ENCODE data around the gene ANO4. TPM values are rescaled to one million over a fixed set of nuclear protein-coding genes. Genes with fewer than 3 reads are reported as not detected.

ANO4 gene
- total RNA-seq, 3 donors from 2014 or later (not counting 1 experiment from before 2014, with no cell fraction given) = not detected

- intact Hi-C loops (cut with micrococcal nuclease) = no loop called here
- Histone ChIP-seq H3K4me1 (ENCODE audit: control insufficient read depth, insufficient read depth, low read length) (no peaks in the 10 kb centered on the region), H3K27ac (ENCODE audit: low read length) (no peak overlapping the region), H3K4me3 (ENCODE audit: low read length) (no peak overlapping the region), H3K9me3 (ENCODE audit: control insufficient read depth, insufficient read depth, low read length) (no peaks in the 10 kb centered on the region), H3K27me3 (ENCODE audit: control insufficient read depth, insufficient read depth, low read length) (no peaks in the 10 kb centered on the region), H3K36me3 (ENCODE audit: control insufficient read depth, insufficient read depth, low read length) (no peaks in the 10 kb centered on the region)
- H3K9me3 Mint-ChIP-seq = peaks cover 3 to 9% of the 10 kb centered on the region in 2 donors
- no peak overlapping the region for H3K4me3 Mint-ChIP-seq
- no peaks in the 10 kb centered on the region for H3K36me3 Mint-ChIP-seq
- H3K4me1 Mint-ChIP-seq = no peaks in the 10 kb centered on the region
- 83% methylated on average over 5 of the region's 5 CpGs for WGBS (ENCODE audit: insufficient coverage)
- ATAC-seq = no peak
- no peak for TF ChIP-seq CTCF (IDR thresholded peaks at IDR 0.05)
- no peak for DNase-seq
- H3K27me3 Mint-ChIP-seq (ENCODE audit: low read depth in 2 of 2) = peaks cover 0 to 6% of the 10 kb centered on the region in 2 donors
- no peak overlapping the region for H3K27ac Mint-ChIP-seq
These were observed 372.3 kb downstream of the ANO4 start for GRCh38 chr12:101166866-101167265.

DNA sequence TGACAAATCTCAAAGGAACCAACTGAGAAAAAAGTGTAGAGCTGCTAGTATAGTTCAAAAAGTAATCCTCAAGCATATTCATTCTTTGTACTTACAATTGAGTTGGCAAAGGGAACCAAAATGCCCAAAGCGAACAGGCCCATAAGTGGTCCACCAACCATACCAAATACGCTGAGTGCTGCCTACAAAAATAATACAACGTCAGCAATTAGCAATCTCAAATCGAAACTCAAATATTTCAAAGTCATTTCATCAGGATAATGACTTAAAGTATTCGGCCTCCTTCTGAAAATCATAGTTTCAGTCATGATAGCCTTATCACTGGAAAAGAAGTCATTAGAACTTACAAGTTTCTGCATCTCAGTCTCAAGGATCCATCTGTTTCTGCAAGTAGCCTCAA, 373.4 kb downstream of the ANO4 start:
- TF ChIP-seq CTCF (IDR thresholded peaks at IDR 0.05) = no peak
- WGBS (ENCODE audit: insufficient coverage) = 94% methylated on average over 5 of the region's 5 CpGs
- intact Hi-C loops (cut with micrococcal nuclease) = no loop called here

GRCh38 chr12:101172316-101172715, 377.7 kb downstream of the ANO4 start:
- intact Hi-C loops (cut with micrococcal nuclease) = no loop called here
- H3K27ac ChIP-seq (ENCODE audit: low read length) = no peak overlapping the region
- H3K4me1 ChIP-seq (ENCODE audit: control insufficient read depth, insufficient read depth, low read length) = no peaks in the 10 kb centered on the region
- H3K4me3 ChIP-seq (ENCODE audit: low read length) = no peak overlapping the region
- Mint-ChIP-seq H3K4me1 (no peaks in the 10 kb centered on the region), H3K4me3 (no peak overlapping the region), H3K9me3 (peaks cover 5 to 10% of the 10 kb centered on the region in 2 donors), H3K36me3 (peaks cover 8% of the 10 kb centered on the region), H3K27me3 (ENCODE audit: low read depth in 2 of 2) (peaks cover 2 to 7% of the 10 kb centered on the region in 2 donors), H3K27ac (no peak overlapping the region)
- no peaks in the 10 kb centered on the region for H3K36me3 ChIP-seq (ENCODE audit: control insufficient read depth, insufficient read depth, low read length)
- H3K9me3 ChIP-seq (ENCODE audit: control insufficient read depth, insufficient read depth, low read length) = no peaks in the 10 kb centered on the region
- 38% methylated on average over 5 of the region's 5 CpGs for WGBS (ENCODE audit: insufficient coverage)
- H3K27me3 ChIP-seq (ENCODE audit: control insufficient read depth, insufficient read depth, low read length) = no peaks in the 10 kb centered on the region
- no peak for TF ChIP-seq CTCF (IDR thresholded peaks at IDR 0.05)
- ATAC-seq (no peak), DNase-seq (no peak)

More for the DNA sequence above, 373.4 kb downstream of the ANO4 start:
- H3K36me3 ChIP-seq (ENCODE audit: control insufficient read depth, insufficient read depth, low read length) = no peaks in the 10 kb centered on the region
- Mint-ChIP-seq H3K4me3 (no peak overlapping the region), H3K9me3 (peaks cover 3 to 4% of the 10 kb centered on the region in 2 donors), H3K27me3 (ENCODE audit: low read depth in 2 of 2) (peaks cover 0 to 6% of the 10 kb centered on the region in 2 donors), H3K4me1 (no peaks in the 10 kb centered on the region), H3K36me3 (no peaks in the 10 kb centered on the region), H3K27ac (no peak overlapping the region)
- ATAC-seq (no peak), DNase-seq (no peak)
- H3K27ac ChIP-seq (ENCODE audit: low read length) = no peak overlapping the region
- H3K4me1 ChIP-seq (ENCODE audit: control insufficient read depth, insufficient read depth, low read length) = no peaks in the 10 kb centered on the region
- no peaks in the 10 kb centered on the region for H3K27me3 ChIP-seq (ENCODE audit: control insufficient read depth, insufficient read depth, low read length)
- no peak overlapping the region for H3K4me3 ChIP-seq (ENCODE audit: low read length)
- no peaks in the 10 kb centered on the region for H3K9me3 ChIP-seq (ENCODE audit: control insufficient read depth, insufficient read depth, low read length)

DNA sequence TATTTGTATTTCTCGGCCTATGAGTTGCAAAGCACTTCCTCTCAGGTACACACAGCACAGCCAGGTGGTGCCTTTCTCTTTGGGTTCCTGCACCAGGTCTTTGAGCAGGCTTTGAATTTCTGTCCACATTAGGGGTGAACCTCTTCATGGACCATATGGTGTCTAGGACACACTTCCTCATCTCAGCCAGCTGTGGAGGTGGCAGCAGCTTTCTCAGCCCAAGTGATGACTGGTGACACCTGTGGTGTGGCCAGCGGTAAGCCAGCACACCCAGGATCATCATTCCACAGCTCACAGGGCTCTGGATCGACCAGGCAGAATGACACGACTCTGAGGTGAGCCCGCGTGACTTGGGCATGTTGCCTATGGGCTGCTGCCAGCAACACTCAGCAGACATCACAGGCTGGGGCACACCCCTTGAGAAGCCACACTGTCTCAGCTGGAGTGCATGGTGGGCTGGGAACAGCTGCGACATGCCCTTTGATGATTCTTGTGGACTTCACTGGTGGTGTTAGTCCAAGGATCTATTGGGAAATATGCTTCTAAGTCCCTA, 378.7 kb downstream of the ANO4 start:
- H3K4me1 Mint-ChIP-seq = no peaks in the 10 kb centered on the region
- Histone ChIP-seq H3K27ac (ENCODE audit: low read length) (no peak overlapping the region), H3K4me3 (ENCODE audit: low read length) (no peak overlapping the region), H3K36me3 (ENCODE audit: control insufficient read depth, insufficient read depth, low read length) (no peaks in the 10 kb centered on the region), H3K9me3 (ENCODE audit: control insufficient read depth, insufficient read depth, low read length) (no peaks in the 10 kb centered on the region), H3K4me1 (ENCODE audit: control insufficient read depth, insufficient read depth, low read length) (no peaks in the 10 kb centered on the region), H3K27me3 (ENCODE audit: control insufficient read depth, insufficient read depth, low read length) (no peaks in the 10 kb centered on the region)
- intact Hi-C loops (cut with micrococcal nuclease) = no loop called here
- ATAC-seq (no peak), DNase-seq (no peak)
- TF ChIP-seq CTCF (IDR thresholded peaks at IDR 0.05) = no peak
- WGBS (ENCODE audit: insufficient coverage) = 88% methylated on average over 7 of the region's 7 CpGs
- H3K4me3 Mint-ChIP-seq = no peak overlapping the region
- peaks cover 5 to 10% of the 10 kb centered on the region in 2 donors for H3K9me3 Mint-ChIP-seq
- peaks cover 8% of the 10 kb centered on the region for H3K36me3 Mint-ChIP-seq
- peaks cover 2 to 7% of the 10 kb centered on the region in 2 donors for H3K27me3 Mint-ChIP-seq (ENCODE audit: low read depth in 2 of 2)
- no peak overlapping the region for H3K27ac Mint-ChIP-seq

Data from natural killer cell (primary cell).